GM21367 (cell line): ENCODE measurements around the gene LRP1B.
"Not testable (repeated sequence)": the region's sequence is repeated elsewhere in the genome, so short reads cannot be mapped to it uniquely, and the experiment has no call there.

Experiments
- ATAC-seq: cut with Tn5 transposase; IDR thresholded peaks from one replicate; pipeline ENCODE4 v1.9.1; 2021; ENCODE audit not compliant: unreplicated experiment

Gene LRP1B

DNA sequence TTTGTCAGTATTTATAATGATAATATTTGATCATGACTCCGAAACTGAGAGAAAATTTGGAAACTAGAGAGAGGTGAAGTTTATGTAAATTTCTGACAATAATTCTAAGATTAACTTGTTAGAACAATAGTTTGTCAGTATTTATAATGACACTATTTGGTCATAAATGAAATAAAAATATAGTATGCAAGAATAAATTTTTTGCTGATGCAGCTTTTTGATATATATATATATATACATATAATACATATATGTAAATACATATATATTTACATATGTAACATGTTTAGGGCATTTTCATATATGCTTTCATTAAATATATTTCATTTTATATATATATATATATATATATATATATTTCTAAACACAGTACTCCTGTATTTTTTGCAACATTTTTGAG is 1158.1 kb downstream of the LRP1B start:
- ATAC-seq, result no peak

DNA sequence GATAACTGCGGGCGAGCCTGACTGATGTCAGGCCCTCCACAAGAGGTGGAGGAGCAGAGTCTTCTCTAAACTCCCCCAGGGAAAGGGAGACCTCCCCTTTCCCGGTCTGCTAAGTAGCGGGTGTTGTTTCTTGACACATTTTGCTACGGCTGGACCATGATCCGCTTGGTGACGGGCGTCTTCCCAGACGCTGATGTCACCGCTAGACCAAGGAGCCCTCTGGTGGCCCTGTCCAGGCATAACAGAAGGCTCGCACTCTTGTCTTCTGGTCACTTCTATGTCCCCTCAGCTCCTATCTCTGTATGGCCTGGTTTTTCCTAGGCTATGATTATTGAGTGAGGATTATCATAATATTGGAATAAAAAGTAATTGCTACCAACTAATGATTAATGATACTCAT is 1166.5 kb downstream of the LRP1B start:
- not testable (repeated sequence) for ATAC-seq

- ATAC-seq, result no peak
Observed at GRCh38 chr2:140949932-140950331, 1180.9 kb downstream of the LRP1B start.

DNA sequence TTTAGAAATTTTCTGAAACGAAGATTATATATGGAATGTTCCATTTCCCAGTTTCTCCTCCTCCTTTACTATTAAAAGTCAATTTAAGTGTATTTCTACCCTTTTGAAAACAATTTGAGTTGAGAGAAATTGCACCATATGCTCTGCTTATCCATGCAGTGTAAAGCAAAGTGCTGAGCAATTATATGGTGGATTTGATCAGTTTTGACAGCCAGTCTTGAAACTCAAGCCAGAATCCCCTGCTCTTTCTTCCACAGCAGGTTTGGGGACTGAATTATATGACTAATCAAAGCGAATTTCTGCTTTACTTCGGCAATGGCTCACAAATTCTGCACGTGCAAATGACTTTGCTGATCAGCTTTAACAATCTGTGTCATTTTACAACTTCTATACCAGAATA is 1183.6 kb downstream of the LRP1B start:
- ATAC-seq, result no peak

DNA sequence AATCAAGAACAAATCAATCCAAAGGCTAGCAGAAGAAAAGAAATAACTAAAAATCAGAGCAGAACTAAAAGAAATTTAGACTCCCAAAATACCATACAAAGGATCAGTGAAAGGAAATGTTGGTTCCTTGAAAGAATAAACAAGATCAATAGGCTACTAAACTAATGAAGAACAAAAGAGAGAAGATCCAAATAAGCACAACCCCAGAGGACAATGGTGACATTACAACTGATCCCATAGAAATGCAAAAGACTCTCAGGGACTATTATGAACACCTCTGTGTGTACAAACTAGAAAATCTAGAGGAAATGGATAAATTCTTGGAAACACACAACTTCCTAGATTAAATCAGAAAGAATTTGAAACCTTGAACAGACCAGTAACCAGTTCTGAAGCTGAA is 1186.9 kb downstream of the LRP1B start:
- ATAC-seq, result no peak

- no peak for ATAC-seq
Observed at GRCh38 chr2:140942284-140942683, 1188.5 kb downstream of the LRP1B start.

DNA sequence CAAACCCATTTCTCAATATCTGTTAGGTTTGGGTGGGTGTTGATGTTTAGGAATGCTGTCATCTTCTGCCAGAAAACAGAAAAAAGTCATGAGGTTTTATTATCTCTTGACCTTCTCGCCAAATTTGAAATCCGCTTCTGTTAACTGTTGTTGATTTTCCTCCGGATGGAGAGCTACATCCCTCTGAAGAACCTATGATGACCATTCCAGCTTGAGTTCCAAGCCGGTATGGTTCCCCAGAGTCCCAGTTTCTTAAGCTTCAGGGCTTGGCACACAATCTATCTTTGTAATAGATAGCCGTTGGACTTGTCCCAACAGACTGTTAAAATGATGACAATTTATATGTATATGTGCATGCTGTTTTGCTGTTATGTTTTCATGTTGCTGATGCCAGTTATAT is 1201.0 kb downstream of the LRP1B start:
- ATAC-seq, result no peak

GRCh38 chr2:140918426-140918825 is 1212.4 kb downstream of the LRP1B start:
- no peak for ATAC-seq

DNA sequence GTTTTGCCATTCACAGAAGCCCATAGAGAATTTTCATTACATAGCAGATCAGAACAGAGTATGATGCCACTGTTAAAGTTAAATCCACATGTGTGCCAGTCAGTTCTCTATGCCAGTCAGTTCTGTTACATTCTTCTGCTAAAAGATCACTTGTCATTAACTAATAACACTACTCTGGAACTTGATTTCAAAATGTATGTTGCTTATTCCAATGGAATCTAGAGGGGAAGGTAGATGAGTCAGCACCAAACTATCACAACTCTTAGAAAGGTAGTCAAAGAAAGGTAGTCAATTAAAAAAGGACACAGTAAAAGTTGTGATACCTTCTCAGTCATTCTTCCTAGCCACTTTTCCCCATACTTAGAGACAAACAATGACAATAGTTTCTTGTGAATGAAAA is 1214.4 kb downstream of the LRP1B start:
- no peak for ATAC-seq

DNA sequence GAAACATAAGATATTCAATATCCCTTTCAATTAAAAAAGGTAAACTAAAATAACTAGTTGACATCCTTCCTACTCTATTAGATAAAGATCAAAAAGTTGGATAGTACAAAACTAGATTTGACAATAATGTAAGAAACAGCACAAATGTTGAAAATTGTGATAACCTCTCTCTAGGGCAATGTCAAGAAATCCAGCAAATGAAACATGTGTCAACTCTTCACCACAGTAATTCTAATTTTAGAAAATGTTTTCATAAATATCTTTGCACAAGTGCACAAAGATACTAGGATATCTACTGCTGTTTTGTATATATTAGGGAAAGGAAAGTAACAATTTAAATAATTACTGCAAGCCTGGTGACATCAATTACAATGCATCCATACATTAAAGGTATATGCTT is 1220.1 kb downstream of the LRP1B start:
- no peak for ATAC-seq

- ATAC-seq, result no peak
Observed at GRCh38 chr2:140905083-140905781, 1225.6 kb downstream of the LRP1B start.

GRCh38 chr2:140895378-140895777 is 1235.4 kb downstream of the LRP1B start:
- no peak for ATAC-seq

DNA sequence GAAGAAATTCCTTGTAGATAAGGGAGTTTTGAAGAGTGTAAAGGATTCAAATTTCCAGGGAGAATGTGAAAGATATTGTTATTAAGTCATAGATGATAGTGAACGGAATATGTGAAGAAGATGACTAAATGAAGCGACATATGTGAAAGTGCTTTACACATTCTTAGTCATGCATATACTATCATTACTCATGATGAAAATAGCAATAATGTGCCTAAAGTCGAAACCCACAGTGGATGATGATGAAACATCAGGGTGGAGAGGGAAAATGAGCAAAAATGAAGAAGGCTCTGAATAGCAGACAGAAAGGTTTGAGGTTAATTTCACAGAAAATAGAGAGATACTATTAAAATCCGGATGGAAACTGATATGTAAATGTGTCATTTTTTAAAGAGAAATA is 1237.1 kb downstream of the LRP1B start:
- ATAC-seq, result no peak

- ATAC-seq, result no peak
Observed at GRCh38 chr2:140892911-140893637, 1237.7 kb downstream of the LRP1B start.

GRCh38 chr2:140892436-140892835 is 1238.4 kb downstream of the LRP1B start:
- ATAC-seq, result no peak

- no peak for ATAC-seq
Observed at GRCh38 chr2:140891614-140892212, 1239.1 kb downstream of the LRP1B start.

GRCh38 chr2:140882671-140883620 is 1247.9 kb downstream of the LRP1B start:
- no peak for ATAC-seq

DNA sequence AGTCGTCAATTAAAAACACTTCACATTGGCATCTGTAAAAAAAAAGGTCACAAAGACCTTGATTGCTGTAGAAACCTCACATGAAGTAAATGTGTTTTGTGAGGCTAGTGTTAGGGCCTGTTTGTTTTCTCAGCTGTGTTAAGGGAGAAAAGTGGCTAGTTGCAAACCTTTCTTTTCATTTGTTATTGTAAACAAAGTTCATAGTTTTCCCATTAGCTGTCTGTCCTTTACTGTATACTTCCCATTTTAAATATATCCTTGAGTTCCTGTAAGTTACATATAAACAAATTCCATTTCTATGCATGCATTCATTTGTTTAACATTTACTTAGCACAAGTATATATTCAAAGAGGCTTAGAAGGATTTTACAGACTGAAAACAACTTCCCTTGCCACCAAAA is 1250.2 kb downstream of the LRP1B start:
- ATAC-seq, result no peak

- no peak for ATAC-seq
Observed at GRCh38 chr2:140876015-140876414, 1254.8 kb downstream of the LRP1B start.

DNA sequence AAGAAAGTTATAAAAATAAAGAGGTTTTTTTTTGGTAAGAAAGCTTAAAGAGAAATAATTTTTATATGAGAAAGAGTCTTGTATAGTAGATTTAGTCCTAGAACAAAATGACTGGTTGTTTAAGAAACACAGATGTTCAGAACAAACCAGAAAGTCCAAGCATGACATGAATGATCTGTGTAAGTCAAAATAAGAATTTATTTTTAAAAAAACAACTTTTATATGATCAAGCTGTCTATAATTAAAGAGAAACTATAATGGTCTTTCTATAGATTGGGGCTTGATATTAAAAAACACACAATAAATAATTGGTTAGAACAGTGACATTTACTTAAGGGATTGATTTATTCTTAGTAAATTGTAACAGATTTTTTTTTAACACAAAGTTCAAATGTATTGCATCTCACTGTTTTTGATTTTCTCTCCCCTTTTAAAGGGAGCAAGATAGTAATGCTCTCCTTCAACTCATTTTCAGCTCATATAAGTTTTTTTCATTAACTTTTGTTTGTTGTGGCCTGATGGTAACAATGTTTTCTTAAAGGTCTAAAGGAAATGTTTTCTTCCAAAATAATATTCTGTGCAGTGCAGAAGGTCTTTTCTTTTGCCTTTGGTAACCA is 1256.8 kb downstream of the LRP1B start:
- no peak for ATAC-seq

DNA sequence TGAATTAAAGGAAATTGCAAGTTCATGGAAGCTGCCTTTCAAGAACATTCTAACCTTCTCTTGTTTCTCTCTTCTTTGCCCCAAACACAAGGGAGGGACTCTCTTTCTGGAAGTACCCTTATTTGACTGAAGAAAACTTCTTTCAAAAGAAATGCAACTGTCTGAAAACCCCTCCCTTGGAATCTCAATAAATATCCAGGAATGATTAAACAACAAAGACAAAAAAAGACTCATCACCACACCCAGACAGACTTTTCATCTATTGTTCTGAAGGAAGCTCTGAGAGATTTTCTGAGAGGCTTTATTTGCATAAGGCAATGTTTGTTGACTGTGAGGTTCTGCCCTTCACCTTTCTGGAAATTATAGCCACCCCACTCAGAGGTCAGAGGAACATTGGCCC is 1260.9 kb downstream of the LRP1B start:
- ATAC-seq, result no peak
